MCF 10A (cell line): Measurements from ENCODE around the gene IMP4. TPM values are rescaled to one million over a fixed set of nuclear protein-coding genes. Genes with fewer than 3 reads are reported as not detected.

ENCODE experiments used
- BruUV-seq: library from RNA; stranded (reverse); fragments of 400-500 nt; replicated peaks from 2 replicates; lab custom pipeline; 2021; lab: Mats Ljungman, UMichigan
- CTCF ChIA-PET: fragments of 300-600 bp; sonication (Branson Sonifier 250); formaldehyde crosslinking; extraction: SDS; loops from one replicate; lab custom pipeline; 2021; ENCODE audit warnings: antibody characterized with exemption, inconsistent platforms; lab: Yijun Ruan, JAX
- POLR2A ChIA-PET: fragments of 300-600, 350-650 bp; sonication (Branson Sonifier 250); formaldehyde crosslinking; extraction: SDS; loops from one replicate; lab custom pipeline; 2020; ENCODE audit warnings: antibody characterized with exemption, inconsistent platforms; lab: Yijun Ruan, JAX
- DNase-seq: peaks from one replicate; pipeline ENCODE4 v3.0.0-alpha.2; 2018; ENCODE audit not compliant: unreplicated experiment
- H3K27ac Mint-ChIP-seq: one replicate; pipeline ENCODE4 v1.8.0; 2022; ENCODE audit warnings: mild to moderate bottlenecking, low read depth, mixed read lengths; ENCODE audit not compliant: unreplicated experiment
- H3K27me3 Mint-ChIP-seq: one replicate; pipeline ENCODE4 v1.8.0; 2022; ENCODE audit warnings: mixed read lengths; ENCODE audit not compliant: insufficient read depth, unreplicated experiment
- H3K36me3 Mint-ChIP-seq: one replicate; pipeline ENCODE4 v1.8.0; 2022; ENCODE audit warnings: mild to moderate bottlenecking, moderate library complexity, mixed read lengths; ENCODE audit not compliant: insufficient read depth, unreplicated experiment
- H3K4me1 Mint-ChIP-seq: one replicate; pipeline ENCODE4 v1.8.0; 2022; ENCODE audit warnings: mixed read lengths; ENCODE audit not compliant: insufficient read depth, unreplicated experiment
- H3K4me3 Mint-ChIP-seq: one replicate; pipeline ENCODE4 v1.8.0; 2022; ENCODE audit warnings: mild to moderate bottlenecking, moderate library complexity, mixed read lengths; ENCODE audit not compliant: unreplicated experiment
- H3K9me3 Mint-ChIP-seq: one replicate; pipeline ENCODE4 v1.8.0; 2022; ENCODE audit warnings: mixed read lengths; ENCODE audit not compliant: unreplicated experiment
- intact Hi-C: fragments of 100-400 bp; cut with micrococcal nuclease; formaldehyde crosslinking; loops from 2 replicates; pipeline ENCODE4 v1.14.1; 2022
- total RNA-seq: library from RNA; stranded (reverse); gene quantifications from 2 replicates; pipeline ENCODE4 v1.2.3, GENCODE V29; 2022
- TF ChIP-seq, protein P1 (sequence below): fragments of 200-600 bp; IDR thresholded peaks from one replicate; pipeline ENCODE4 v1.8.0; 2022; ENCODE audit warnings: antibody characterized with exemption, mild to moderate bottlenecking; ENCODE audit not compliant: unreplicated experiment

The IMP4 gene
- total RNA-seq, 1 experiment from 2014 or later: 144 TPM

DNA sequence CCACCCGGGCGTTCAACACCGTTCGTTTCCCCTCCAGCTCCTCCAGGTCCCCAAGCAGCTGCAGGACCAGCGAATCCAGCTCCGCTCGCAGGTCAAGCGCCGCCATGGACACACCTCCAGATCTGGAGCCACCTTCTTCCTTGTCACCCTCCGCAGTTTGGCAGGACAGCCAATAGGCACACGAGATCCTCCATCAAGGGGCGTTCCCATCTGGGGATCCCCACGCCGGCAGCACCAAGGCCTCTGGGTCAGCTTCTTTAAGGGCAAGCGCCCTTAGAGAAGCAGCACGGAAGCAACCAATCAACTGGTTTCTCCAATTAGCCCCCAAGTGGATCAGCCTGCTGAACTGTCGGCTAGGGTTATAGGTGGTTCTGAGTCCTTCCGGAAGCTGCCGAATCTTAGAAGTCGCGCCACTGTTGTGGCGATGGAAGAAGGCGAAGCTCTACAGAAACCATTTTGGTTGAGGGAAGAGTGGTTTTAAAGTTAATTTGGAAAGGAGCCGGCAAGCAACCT lies 621 bp upstream of the IMP4 start:
- Mint-ChIP-seq H3K27me3 (no peaks in the 10 kb centered on the region), H3K4me1 (peaks cover 12% of the 10 kb centered on the region), H3K27ac (peak overlapping the region; percentile 98), H3K9me3 (no peaks in the 10 kb centered on the region), H3K36me3 (peaks cover 44% of the 10 kb centered on the region), H3K4me3 (peak overlapping the region; percentile 98)
- ChIA-PET POLR2A (interaction anchor here (0.6 to 3.7 kb wide), 19 partner anchors 9 to 1340 kb away, joined by 3 to 61 read pairs (median 4); partner anchors contain the start of genes FAM168B, MZT2B, PLEKHB2 and PTPN18), CTCF (interaction anchor here (1.0 to 4.4 kb wide), 5 partner anchors 10 to 161 kb away, joined by 3 to 37 read pairs (median 5); partner anchors contain the start of genes PTPN18 and SMPD4)
- TSS peak; percentile 78 for BruUV-seq
- intact Hi-C loops: no loop called here
- peak; percentile 97 for DNase-seq
- TF ChIP-seq, protein P1, sequence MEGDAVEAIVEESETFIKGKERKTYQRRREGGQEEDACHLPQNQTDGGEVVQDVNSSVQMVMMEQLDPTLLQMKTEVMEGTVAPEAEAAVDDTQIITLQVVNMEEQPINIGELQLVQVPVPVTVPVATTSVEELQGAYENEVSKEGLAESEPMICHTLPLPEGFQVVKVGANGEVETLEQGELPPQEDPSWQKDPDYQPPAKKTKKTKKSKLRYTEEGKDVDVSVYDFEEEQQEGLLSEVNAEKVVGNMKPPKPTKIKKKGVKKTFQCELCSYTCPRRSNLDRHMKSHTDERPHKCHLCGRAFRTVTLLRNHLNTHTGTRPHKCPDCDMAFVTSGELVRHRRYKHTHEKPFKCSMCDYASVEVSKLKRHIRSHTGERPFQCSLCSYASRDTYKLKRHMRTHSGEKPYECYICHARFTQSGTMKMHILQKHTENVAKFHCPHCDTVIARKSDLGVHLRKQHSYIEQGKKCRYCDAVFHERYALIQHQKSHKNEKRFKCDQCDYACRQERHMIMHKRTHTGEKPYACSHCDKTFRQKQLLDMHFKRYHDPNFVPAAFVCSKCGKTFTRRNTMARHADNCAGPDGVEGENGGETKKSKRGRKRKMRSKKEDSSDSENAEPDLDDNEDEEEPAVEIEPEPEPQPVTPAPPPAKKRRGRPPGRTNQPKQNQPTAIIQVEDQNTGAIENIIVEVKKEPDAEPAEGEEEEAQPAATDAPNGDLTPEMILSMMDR: no peak

DNA sequence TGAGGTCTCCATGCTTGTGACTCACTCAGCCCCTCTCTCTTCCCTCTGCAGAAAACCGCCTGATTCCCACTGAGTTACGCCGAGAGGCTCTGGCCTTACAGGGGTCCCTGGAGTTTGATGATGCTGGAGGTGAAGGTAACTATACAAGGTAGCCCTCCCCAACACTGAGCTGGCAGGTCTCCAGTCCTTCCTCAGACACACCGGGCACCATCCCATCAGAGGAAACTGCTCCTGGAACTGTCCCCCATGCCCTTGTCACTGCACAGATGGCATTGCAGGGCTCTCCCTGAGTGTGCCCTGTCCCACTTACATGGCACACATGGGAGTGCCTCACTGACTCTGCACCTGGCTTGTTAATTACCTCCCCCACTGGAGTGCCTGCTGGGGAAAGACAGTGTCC lies 1.9 kb downstream of the IMP4 start:
- H3K27ac Mint-ChIP-seq: peak overlapping the region; percentile 23

DNA sequence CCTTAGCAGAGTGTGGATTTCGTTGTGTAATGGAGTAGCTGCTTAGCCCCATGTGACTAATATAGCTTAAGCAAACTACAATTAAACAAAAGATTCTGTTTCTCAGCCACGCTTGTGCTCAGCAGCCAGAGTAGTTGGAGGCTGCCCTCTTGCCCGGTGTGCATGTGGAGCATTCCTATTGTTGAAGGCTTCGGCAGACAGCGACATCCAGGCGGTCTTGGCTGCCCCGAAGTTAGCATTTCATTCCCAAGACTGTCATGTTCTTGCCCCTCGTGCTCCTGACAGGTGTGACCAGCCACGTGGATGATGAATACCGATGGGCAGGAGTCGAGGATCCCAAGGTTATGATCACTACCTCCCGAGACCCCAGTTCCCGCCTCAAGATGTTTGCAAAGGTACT lies 2.4 kb downstream of the IMP4 start:
- Mint-ChIP-seq H3K9me3 (no peaks in the 10 kb centered on the region), H3K4me1 (peaks cover 9% of the 10 kb centered on the region), H3K36me3 (peaks cover 47% of the 10 kb centered on the region), H3K4me3 (no peak overlapping the region), H3K27me3 (no peaks in the 10 kb centered on the region), H3K27ac (peak overlapping the region; percentile 23)
- POLR2A ChIA-PET: no interaction called here
- no TSS peak for BruUV-seq
- CTCF ChIA-PET: interaction anchor here (1.6 to 4.4 kb wide), 2 partner anchors 8 to 13 kb away, joined by 4 to 37 read pairs; no protein-coding TSS in a partner anchor
- intact Hi-C loops: no loop called here
- TF ChIP-seq, protein P1: no peak
- no peak for DNase-seq

More for the DNA sequence above, 1.9 kb downstream of the IMP4 start:
- intact Hi-C loops: no loop called here
- TF ChIP-seq, protein P1: no peak
- Mint-ChIP-seq H3K4me1 (peaks cover 12% of the 10 kb centered on the region), H3K4me3 (peak overlapping the region; percentile 98), H3K9me3 (no peaks in the 10 kb centered on the region), H3K27me3 (no peaks in the 10 kb centered on the region), H3K36me3 (peaks cover 47% of the 10 kb centered on the region)
- ChIA-PET POLR2A (interaction anchor here (3.6 kb wide), 1 partner anchor 9 kb away, joined by 53 read pairs; the partner anchor contains the start of gene PTPN18), CTCF (interaction anchor here (1.6 to 4.4 kb wide), 2 partner anchors 8 to 12 kb away, joined by 4 to 37 read pairs; no protein-coding TSS in a partner anchor)
- DNase-seq: no peak
- BruUV-seq: no TSS peak

DNA sequence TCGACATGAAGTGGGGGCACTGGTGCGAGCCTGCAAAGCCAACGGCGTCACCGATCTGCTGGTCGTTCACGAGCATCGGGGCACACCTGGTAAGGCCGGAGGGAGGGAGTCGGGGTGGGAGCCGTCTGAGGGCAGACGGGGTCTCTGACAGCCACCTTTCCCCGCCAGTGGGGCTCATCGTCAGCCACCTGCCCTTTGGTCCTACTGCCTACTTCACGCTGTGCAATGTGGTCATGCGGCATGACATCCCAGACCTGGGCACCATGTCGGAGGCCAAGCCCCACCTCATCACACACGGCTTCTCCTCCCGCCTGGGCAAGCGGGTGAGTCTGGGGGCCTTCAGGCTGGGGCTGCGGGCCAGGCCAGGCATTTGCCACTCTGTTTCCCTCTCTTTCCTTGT lies 2.9 kb downstream of the IMP4 start:
- CTCF ChIA-PET: no interaction called here
- TF ChIP-seq, protein P1: no peak

More for the DNA sequence above, 2.9 kb downstream of the IMP4 start:
- Mint-ChIP-seq H3K27me3 (no peaks in the 10 kb centered on the region), H3K4me1 (peaks cover 5% of the 10 kb centered on the region), H3K36me3 (peaks cover 47% of the 10 kb centered on the region), H3K9me3 (no peaks in the 10 kb centered on the region), H3K27ac (no peak overlapping the region), H3K4me3 (no peak overlapping the region)
- DNase-seq: no peak
- no TSS peak for BruUV-seq
- POLR2A ChIA-PET: no interaction called here
- intact Hi-C loops: no loop called here
